Skin epidermis (tissue), 12 donors: ENCODE data around the gene UPK1B.
"Not testable (repeated sequence)": the region's sequence is repeated elsewhere in the genome, so short reads cannot be mapped to it uniquely, and the experiment has no call there.

Source experiments
- H3K27ac ChIP-seq, 21 experiments: fragments of 200-600 bp; sonication (generic) in 11 of 21; one replicate each; pipeline ENCODE4 v1.5.0; 2020; ENCODE audit warnings: mild to moderate bottlenecking in 3 of 21, inconsistent platforms in 2 of 21, moderate library complexity in 2 of 21
- H3K4me3 ChIP-seq, 7 experiments: fragments of 200-600 bp; sonication (generic) in 2 of 7; one replicate each; pipeline ENCODE4 v1.5.0; 2020; ENCODE audit warnings: inconsistent platforms in 2 of 7, mild to moderate bottlenecking in 2 of 7, moderate library complexity in 1 of 7

Gene UPK1B

GRCh38 chr3:119173325-119173724 is at the start of gene UPK1B:
UPK1B (plus strand) TSS chr3:119173598; CDS start chr3:119186742, 13,144 bp downstream.
- no peak within 1 kb of the TSS for H3K4me3 ChIP-seq
- no peak within 1 kb of the TSS for H3K27ac ChIP-seq

DNA sequence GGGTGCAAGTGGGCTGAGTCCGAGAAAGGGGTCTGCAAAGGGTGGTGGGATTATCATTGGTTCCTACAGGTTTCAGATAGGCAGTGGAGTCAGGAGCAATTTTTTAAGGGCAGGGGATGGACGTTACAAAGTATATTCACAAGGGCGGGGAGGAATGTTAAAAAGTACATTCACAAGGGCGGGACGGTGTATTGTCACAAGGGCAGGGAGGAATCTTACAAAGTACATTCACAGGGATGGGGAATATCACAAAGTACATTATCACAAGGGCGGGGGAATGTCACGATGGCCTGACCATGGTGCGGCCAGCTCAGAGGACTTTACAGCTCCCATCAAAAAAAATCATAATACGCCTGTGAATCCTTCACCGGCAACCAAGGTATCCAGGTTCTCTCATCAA is 48.1 kb upstream of the UPK1B start:
- Histone ChIP-seq H3K27ac (no peak overlapping the region), H3K4me3 (no peak overlapping the region)

GRCh38 chr3:119125742-119126504 is 47.5 kb upstream of the UPK1B start:
- Histone ChIP-seq H3K27ac (no peak overlapping the region), H3K4me3 (no peak overlapping the region)

DNA sequence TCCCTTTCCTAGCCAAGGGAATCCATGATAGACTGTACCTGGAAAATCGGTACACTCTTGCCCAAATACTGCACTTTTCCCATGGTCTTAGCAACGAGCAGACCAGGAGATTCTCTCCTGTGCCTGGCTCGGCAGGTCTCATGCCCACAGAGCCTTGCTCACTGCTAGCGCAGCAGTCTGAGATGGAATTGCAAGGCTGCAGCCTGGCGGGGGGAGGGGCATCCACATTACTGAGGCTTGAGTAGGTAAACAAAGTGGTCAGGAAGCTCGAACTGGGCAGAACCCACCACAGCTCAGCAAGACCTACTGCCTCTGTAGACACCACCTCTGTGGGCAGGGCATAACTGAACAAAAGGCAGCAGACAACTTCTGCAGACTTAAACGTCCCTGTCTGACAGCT is 43.1 kb upstream of the UPK1B start:
- not testable (repeated sequence) for H3K4me3 ChIP-seq, H3K27ac ChIP-seq

GRCh38 chr3:119132291-119132690 is 41.1 kb upstream of the UPK1B start:
- H3K4me3 ChIP-seq, H3K27ac ChIP-seq: not testable (repeated sequence)

GRCh38 chr3:119139360-119139759 is 34.0 kb upstream of the UPK1B start:
- not testable (repeated sequence) for H3K4me3 ChIP-seq, H3K27ac ChIP-seq

DNA sequence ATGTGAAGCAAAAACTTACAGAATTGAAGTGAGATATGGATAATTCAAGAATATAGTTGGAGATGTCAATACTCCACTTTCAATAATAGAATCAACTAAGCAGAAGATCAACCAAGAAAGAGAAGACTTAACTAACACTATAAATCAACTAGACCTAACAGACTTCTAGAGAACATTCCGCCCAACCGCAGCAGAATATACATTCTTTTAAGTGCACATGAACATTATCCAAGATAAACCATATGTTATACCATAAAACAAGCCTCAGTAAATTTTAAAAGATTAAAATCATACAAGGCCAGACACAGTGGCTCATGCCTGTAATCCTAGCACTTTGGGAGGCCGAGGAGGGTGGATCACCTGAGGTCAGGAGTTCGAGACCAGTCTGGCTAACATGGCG is 32.9 kb upstream of the UPK1B start:
- H3K27ac ChIP-seq, result no peak overlapping the region
- H3K4me3 ChIP-seq, result no peak overlapping the region

- H3K27ac ChIP-seq, result no peak overlapping the region
- no peak overlapping the region for H3K4me3 ChIP-seq
Observed at GRCh38 chr3:119145128-119145499, 28.3 kb upstream of the UPK1B start.

- H3K27ac ChIP-seq, result no peak within 1 kb of the TSS
- H3K4me3 ChIP-seq, result no peak within 1 kb of the TSS
Observed at GRCh38 chr3:119145500-119146167, 27.8 kb upstream of the UPK1B start, which contains the start of gene TEX55. TEX55 (plus strand) TSS chr3:119146165; CDS start chr3:119146190, 25 bp downstream.

- no peak overlapping the region for H3K4me3 ChIP-seq
- no peak overlapping the region for H3K27ac ChIP-seq
Observed at GRCh38 chr3:119146578-119147375, 26.6 kb upstream of the UPK1B start.

GRCh38 chr3:119147494-119147893 is 25.9 kb upstream of the UPK1B start:
- no peak overlapping the region for H3K4me3 ChIP-seq
- no peak overlapping the region for H3K27ac ChIP-seq

DNA sequence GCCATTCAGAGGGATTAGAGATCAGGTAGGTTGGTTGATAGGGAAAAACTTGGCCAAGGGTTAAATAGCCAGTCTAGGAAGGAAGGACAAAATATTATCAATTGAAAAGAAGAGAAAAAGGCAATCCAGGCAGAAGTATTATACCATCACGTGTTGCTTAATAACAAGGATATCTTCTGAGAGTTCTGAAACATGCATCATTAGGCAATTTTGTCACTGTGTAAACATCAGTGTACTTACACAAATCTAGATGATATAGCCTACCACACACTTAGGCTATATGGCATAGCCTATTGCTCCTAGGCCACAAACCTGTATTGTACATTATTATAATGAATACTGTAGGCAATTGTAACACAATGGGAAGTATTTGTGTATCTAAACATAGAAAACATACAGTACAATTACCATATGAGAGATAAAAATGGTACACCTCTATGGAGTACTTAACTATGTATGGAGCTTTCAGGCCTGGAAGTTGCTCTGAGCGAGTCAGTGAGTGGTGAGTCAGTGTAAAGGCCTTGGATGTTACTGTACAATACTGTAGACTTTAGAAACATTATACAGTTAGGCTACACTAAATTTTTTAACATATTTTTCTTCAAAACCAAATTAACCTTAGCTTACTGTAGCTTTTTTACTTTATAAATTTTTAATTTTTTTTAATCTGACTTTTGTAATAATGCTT is 24.8 kb upstream of the UPK1B start:
- Histone ChIP-seq H3K27ac (no peak overlapping the region), H3K4me3 (no peak overlapping the region)

GRCh38 chr3:119149484-119149883 is 23.9 kb upstream of the UPK1B start:
- Histone ChIP-seq H3K27ac (no peak overlapping the region), H3K4me3 (no peak overlapping the region)

DNA sequence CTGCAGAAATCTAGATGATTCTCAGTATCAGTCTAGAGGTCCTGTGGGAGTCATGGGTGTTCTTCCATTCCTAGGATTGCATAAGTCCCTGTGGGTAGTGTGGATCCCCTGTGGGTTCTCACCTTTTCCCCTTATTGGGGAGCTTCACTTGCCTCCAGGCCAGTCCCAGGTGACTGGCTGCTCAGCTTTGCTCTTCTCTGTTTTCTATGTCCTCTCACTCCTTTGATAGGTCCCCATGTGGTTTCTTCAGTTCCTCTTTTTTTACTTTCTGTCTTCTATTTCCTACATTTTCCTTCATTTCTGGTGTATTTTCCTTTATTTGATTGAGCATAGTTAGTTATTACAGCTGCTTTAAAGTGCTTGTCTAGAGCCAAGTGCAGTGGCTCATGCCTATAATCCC is 16.5 kb upstream of the UPK1B start:
- Histone ChIP-seq H3K4me3 (no peak overlapping the region), H3K27ac (no peak overlapping the region)

DNA sequence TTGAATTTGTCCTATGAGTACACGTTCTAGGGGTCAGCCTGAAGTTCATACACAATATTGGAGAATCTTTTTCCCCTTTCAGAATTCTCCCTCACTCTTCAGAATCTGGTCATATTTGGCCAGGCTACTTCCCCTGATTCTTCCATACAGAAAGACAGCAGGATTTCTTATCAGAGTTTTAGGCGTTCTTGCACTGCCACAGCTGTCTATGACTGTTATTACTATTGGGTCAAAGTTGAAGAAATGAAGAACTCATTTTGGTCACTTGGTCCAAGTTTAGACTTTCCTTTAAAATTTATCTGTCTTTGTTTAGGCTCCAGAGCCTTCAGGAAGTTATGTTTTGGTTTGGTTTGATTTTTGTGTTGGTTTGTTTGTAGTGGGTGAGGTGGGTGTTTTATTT is 15.4 kb upstream of the UPK1B start:
- Histone ChIP-seq H3K4me3 (no peak overlapping the region), H3K27ac (no peak overlapping the region)

DNA sequence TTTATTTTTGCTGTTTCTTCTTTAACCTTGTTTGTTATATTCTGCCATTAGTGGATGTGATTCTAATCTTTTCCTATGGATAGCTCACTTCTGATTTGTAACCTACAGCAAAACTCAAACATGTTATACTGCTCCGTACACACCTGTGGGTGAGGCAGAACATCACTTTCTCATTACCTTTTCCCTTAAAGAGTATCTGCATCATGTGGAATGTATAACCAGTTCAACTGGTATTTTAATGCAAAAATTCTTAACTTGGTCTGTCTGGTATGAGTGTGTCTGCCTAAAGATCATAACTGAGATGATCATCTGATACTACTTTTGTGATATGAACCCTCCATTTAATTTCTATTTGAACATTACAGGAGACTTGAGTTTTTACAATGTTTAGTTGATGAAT is 13.0 kb upstream of the UPK1B start:
- H3K27ac ChIP-seq, result no peak overlapping the region

GRCh38 chr3:119160815-119161214 is 12.6 kb upstream of the UPK1B start:
- Histone ChIP-seq H3K4me3 (no peak overlapping the region), H3K27ac (no peak overlapping the region)

More for the DNA sequence above, 13.0 kb upstream of the UPK1B start:
- H3K4me3 ChIP-seq, result no peak overlapping the region

- Histone ChIP-seq H3K27ac (no peak overlapping the region), H3K4me3 (no peak overlapping the region)
Observed at GRCh38 chr3:119161240-119161639, 12.2 kb upstream of the UPK1B start.

GRCh38 chr3:119164745-119165144 is 8.7 kb upstream of the UPK1B start:
- not testable (repeated sequence) for H3K27ac ChIP-seq, H3K4me3 ChIP-seq

DNA sequence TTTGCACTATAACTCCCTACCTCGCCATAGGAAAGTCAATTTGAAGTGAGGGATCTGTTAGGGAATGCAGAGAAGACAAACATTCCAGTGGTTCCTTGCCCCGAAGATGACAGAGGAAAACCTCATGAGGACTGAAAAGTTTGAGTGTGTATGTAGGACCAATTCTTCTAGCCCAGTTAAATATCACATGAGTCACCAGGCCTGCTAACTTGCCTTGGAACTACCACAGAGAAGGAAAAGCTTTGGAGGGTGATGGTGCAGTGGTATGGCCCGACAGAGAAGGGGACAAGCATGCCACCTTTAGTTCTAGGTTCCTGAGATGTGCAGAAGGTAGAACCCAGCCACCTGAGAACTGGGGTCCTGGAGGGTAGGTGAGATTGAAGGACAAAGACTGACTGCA is 2.6 kb upstream of the UPK1B start:
- no peak overlapping the region for H3K4me3 ChIP-seq

More for the DNA sequence above, 2.6 kb upstream of the UPK1B start:
- H3K27ac ChIP-seq, result no peak overlapping the region
